HepG2 (cell line): ENCODE results near the gene GNAI2. TPM values are rescaled to one million over a fixed set of nuclear protein-coding genes. Genes with fewer than 3 reads are reported as not detected.
A peak's percentile ranks its signal among the peaks of the same experiment; 100 is the strongest.

Source experiments
- ATF4 ChIP-seq, 2 experiments: fragments of 450-650 bp in 1 of 2; sonication (generic) in 1 of 2; formaldehyde crosslinking; IDR thresholded peaks; 2 replicates each; pipeline versions ENCODE4 v1.5.0 to v1.8.0; 2020 to 2022; ENCODE audit warnings: mild to moderate bottlenecking in 1 of 2, missing genetic modification reagents in 1 of 2
- E2F2 ChIP-seq: sonication (generic); formaldehyde crosslinking; IDR thresholded peaks from 2 replicates; pipeline ENCODE4 v1.4.0; 2020; ENCODE audit warnings: missing genetic modification reagents, borderline replicate concordance
- HMG20B ChIP-seq: conservative IDR thresholded peaks from 2 replicates; pipeline ENCODE4 v1.6.1; 2016; ENCODE audit warnings: missing genetic modification reagents, missing compliant biosample characterization
- MAZ ChIP-seq, 2 experiments: sonication (generic) in 1 of 2; formaldehyde crosslinking in 1 of 2; IDR thresholded peaks; 2 replicates each; pipeline versions ENCODE4 v1.5.0 to v1.6.1; 2012 to 2020; ENCODE audit warnings: low read depth in 2 of 2, mild to moderate bottlenecking in 2 of 2, borderline replicate concordance in 1 of 2, improper control_type of control experiment in 1 of 2, low read length in 1 of 2, missing genetic modification reagents in 1 of 2, moderate library complexity in 1 of 2
- NRL ChIP-seq: sonication (generic); formaldehyde crosslinking; IDR thresholded peaks from 2 replicates; pipeline ENCODE4 v1.5.0; 2020; ENCODE audit warnings: missing genetic modification reagents, mild to moderate bottlenecking, moderate library complexity, borderline replicate concordance
- PTBP1 ChIP-seq: fragments of 200-400 bp; formaldehyde crosslinking; IDR thresholded peaks from 2 replicates; pipeline ENCODE4 v1.6.1; 2018; ENCODE audit warnings: low read length, low read depth; ENCODE audit not compliant: poor library complexity, severe bottlenecking
- RFXANK ChIP-seq: IDR thresholded peaks from 2 replicates; pipeline ENCODE4 v1.6.1; 2016
- SOX6 ChIP-seq, 2 experiments: fragments of 450-650 bp in 1 of 2; sonication (generic) in 1 of 2; formaldehyde crosslinking in 1 of 2; IDR thresholded peaks; 2 replicates each; pipeline versions ENCODE4 v1.4.0 to v1.6.1; 2017 to 2020; ENCODE audit warnings: antibody characterized with exemption in 1 of 2, mild to moderate bottlenecking in 1 of 2, missing genetic modification reagents in 1 of 2
- ZBTB20 ChIP-seq: sonication (generic); formaldehyde crosslinking; IDR thresholded peaks from 2 replicates; pipeline ENCODE4 v1.8.1; 2023; ENCODE audit warnings: missing genetic modification reagents, low read depth, mild to moderate bottlenecking, borderline replicate concordance
- ZBTB33 ChIP-seq: sonication (generic); formaldehyde crosslinking; IDR thresholded peaks from 2 replicates; pipeline ENCODE4 v1.4.0; 2020; ENCODE audit warnings: missing genetic modification reagents
- ZKSCAN5 ChIP-seq: sonication (generic); formaldehyde crosslinking; IDR thresholded peaks from 2 replicates; pipeline ENCODE4 v1.5.1; 2020; ENCODE audit warnings: mild to moderate bottlenecking, missing genetic modification reagents
- ZNF274 ChIP-seq: sonication (generic); formaldehyde crosslinking; IDR thresholded peaks from 2 replicates; pipeline ENCODE4 v1.5.1; 2020; ENCODE audit warnings: mild to moderate bottlenecking, missing genetic modification reagents
- ZNF451 ChIP-seq: sonication (generic); formaldehyde crosslinking; IDR thresholded peaks from 2 replicates; pipeline ENCODE4 v1.5.0; 2020; ENCODE audit warnings: mild to moderate bottlenecking, missing genetic modification reagents
- ZNF557 ChIP-seq: sonication (generic); formaldehyde crosslinking; IDR thresholded peaks from 2 replicates; pipeline ENCODE4 v1.4.0; 2020; ENCODE audit warnings: missing genetic modification reagents
- ZNF569 ChIP-seq: sonication (generic); formaldehyde crosslinking; IDR thresholded peaks from 2 replicates; pipeline ENCODE4 v1.5.0; 2020; ENCODE audit warnings: mild to moderate bottlenecking, missing genetic modification reagents, moderate library complexity, borderline replicate concordance
- ZNF629 ChIP-seq: sonication (generic); formaldehyde crosslinking; conservative IDR thresholded peaks from 2 replicates; pipeline ENCODE4 v1.5.0; 2020; ENCODE audit warnings: missing genetic modification reagents
- ZNF790 ChIP-seq: sonication (generic); formaldehyde crosslinking; IDR thresholded peaks from 2 replicates; pipeline ENCODE4 v1.8.0; 2022; ENCODE audit warnings: missing genetic modification reagents, mild to moderate bottlenecking, borderline replicate concordance
- polyA plus RNA-seq, 8 experiments: library from polyadenylated mRNA; depleted of rRNA in 3 of 8; stranded (reverse) in 7 of 8; unstranded in 1 of 8; fragments of >200 nt; fragmentation: Illumina TruSeq in 4 of 8; extraction: Trizol in 4 of 8; gene quantifications; 2 replicates each; pipeline versions ENCODE4 v1.2.1 to v1.2.3, GENCODE V29; 2011 to 2016; ENCODE audit warnings: low read depth in 4 of 8, missing spikeins in 1 of 8, mixed read lengths in 1 of 8; ENCODE audit not compliant: insufficient read depth in 1 of 8
- total RNA-seq, 5 experiments: library from RNA; depleted of rRNA; stranded (reverse); fragments of >200 nt; fragmentation: Illumina TruSeq; extraction: Trizol; gene quantifications; 2 replicates each; pipeline ENCODE4 v1.2.3, GENCODE V29; 2016; ENCODE audit warnings: low read depth in 1 of 5
- TF ChIP-seq, protein P1 (sequence below): sonication (generic); formaldehyde crosslinking; IDR thresholded peaks from 2 replicates; pipeline ENCODE4 v1.5.0; 2020; ENCODE audit warnings: missing genetic modification reagents
- TF ChIP-seq, protein P2 (sequence below): IDR thresholded peaks from 2 replicates; pipeline ENCODE4 v1.6.1; 2016; ENCODE audit warnings: mild to moderate bottlenecking, missing biosample characterization, missing genetic modification reagents
- TF ChIP-seq, protein P3 (sequence below): sonication (generic); formaldehyde crosslinking; IDR thresholded peaks from 2 replicates; pipeline ENCODE4 v1.4.0; 2020; ENCODE audit warnings: missing genetic modification reagents

The GNAI2 gene
- total and polyA plus RNA-seq, 2 of the 13 experiments (the other 11 are each of a cell fraction or from before 2014, with no cell fraction given), result 51.1 to 66.2 TPM

- 0 out of 2 replicates have a peak, but pooled peaks have one; percentile 23 for TF ChIP-seq E2F2 (CRISPR knock-in tag)
- TF ChIP-seq ZBTB33 (CRISPR knock-in tag), result peak; percentile 89
- TF ChIP-seq ZNF557 (CRISPR knock-in tag), result no peak
- TF ChIP-seq, protein P1, sequence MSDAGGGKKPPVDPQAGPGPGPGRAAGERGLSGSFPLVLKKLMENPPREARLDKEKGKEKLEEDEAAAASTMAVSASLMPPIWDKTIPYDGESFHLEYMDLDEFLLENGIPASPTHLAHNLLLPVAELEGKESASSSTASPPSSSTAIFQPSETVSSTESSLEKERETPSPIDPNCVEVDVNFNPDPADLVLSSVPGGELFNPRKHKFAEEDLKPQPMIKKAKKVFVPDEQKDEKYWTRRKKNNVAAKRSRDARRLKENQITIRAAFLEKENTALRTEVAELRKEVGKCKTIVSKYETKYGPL, result 0 out of 2 replicates have a peak, but pooled peaks have one; percentile 58
- no peak for TF ChIP-seq ZNF569
- TF ChIP-seq ZBTB20 (CRISPR knock-in tag), result peak; percentile 6; the same call in 1 of the 2 replicates
- no peak for TF ChIP-seq RFXANK (CRISPR knock-in tag)
- peak; percentile 17; the same call in 1 of the 2 replicates for TF ChIP-seq MAZ (IDR thresholded peaks at IDR 0.05; ENCODE audit: borderline replicate concordance, low read depth, low read length)
- TF ChIP-seq MAZ (CRISPR knock-in tag; IDR thresholded peaks at IDR 0.05; ENCODE audit: low read depth), result peak; percentile 92
- TF ChIP-seq HMG20B (CRISPR knock-in tag), result peak; percentile 61; the same call in 1 of the 2 replicates
- TF ChIP-seq PTBP1, result no peak
- peak; percentile 22; the same call in 1 of the 2 replicates for TF ChIP-seq ZNF274
- TF ChIP-seq SOX6 (IDR thresholded peaks at IDR 0.05), result no peak
- peak; percentile 62; the same call in 1 of the 2 replicates for TF ChIP-seq SOX6 (CRISPR knock-in tag; IDR thresholded peaks at IDR 0.05)
- peak; percentile 59; the same call in 1 of the 2 replicates for TF ChIP-seq ZNF629
- TF ChIP-seq, protein P2, sequence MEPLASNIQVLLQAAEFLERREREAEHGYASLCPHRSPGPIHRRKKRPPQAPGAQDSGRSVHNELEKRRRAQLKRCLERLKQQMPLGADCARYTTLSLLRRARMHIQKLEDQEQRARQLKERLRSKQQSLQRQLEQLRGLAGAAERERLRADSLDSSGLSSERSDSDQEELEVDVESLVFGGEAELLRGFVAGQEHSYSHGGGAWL (CRISPR knock-in tag), result peak; percentile 13; the same call in 1 of the 2 replicates
- TF ChIP-seq ZNF790 (CRISPR knock-in tag), result 0 out of 2 replicates have a peak, but pooled peaks have one; percentile 21
- no peak for TF ChIP-seq ZKSCAN5 (CRISPR knock-in tag)
- 0 out of 4 replicates have a peak, but pooled peaks of 1 of the 2 experiments have one; percentile 43 for TF ChIP-seq ATF4 (CRISPR knock-in tag; IDR thresholded peaks at IDR 0.05)
- peak; percentile 48; the same call in 1 of the 2 replicates for TF ChIP-seq NRL (CRISPR knock-in tag)
- TF ChIP-seq, protein P3, sequence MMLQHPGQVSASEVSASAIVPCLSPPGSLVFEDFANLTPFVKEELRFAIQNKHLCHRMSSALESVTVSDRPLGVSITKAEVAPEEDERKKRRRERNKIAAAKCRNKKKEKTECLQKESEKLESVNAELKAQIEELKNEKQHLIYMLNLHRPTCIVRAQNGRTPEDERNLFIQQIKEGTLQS (CRISPR knock-in tag), result peak; percentile 95
- peak; percentile 24; the same call in 1 of the 2 replicates for TF ChIP-seq ZNF451 (CRISPR knock-in tag)
Measured at GRCh38 chr3:50260027-50260941, 24.3 kb downstream of the GNAI2 start (continued).
